ENCODE data around the gene TRMT112.

The TRMT112 gene

GRCh38 chr11:64317325-64317960, at the start of gene TRMT112:
Gene TRMT112 (minus strand): TSS chr11:64317559. CDS start chr11:64317526, 33 bp downstream.
- in situ Hi-C loops (cut with MboI; ENCODE audit: low sequenced_read_pairs): no loop called here

GRCh38 chr11:64366751-64367150, 49.4 kb upstream of the TRMT112 start:
- in situ Hi-C loops (cut with MboI; ENCODE audit: low sequenced_read_pairs): no loop called here

- in situ Hi-C loops (cut with MboI; ENCODE audit: low sequenced_read_pairs): no loop called here
These were observed 47.6 kb upstream of the TRMT112 start for GRCh38 chr11:64364911-64365310.

- in situ Hi-C loops (cut with MboI; ENCODE audit: low sequenced_read_pairs): no loop called here
These were observed 47.1 kb upstream of the TRMT112 start for GRCh38 chr11:64364435-64364834.

- in situ Hi-C loops (cut with MboI; ENCODE audit: low sequenced_read_pairs): no loop called here
These were observed 45.0 kb upstream of the TRMT112 start for GRCh38 chr11:64362339-64362738.

GRCh38 chr11:64361659-64362058, 44.3 kb upstream of the TRMT112 start:
- in situ Hi-C loops (cut with MboI; ENCODE audit: low sequenced_read_pairs): no loop called here

- in situ Hi-C loops (cut with MboI; ENCODE audit: low sequenced_read_pairs): no loop called here
These were observed 43.1 kb upstream of the TRMT112 start for GRCh38 chr11:64360448-64360921.

GRCh38 chr11:64359712-64360445, 42.5 kb upstream of the TRMT112 start:
- in situ Hi-C loops (cut with MboI; ENCODE audit: low sequenced_read_pairs): no loop called here

- in situ Hi-C loops (cut with MboI; ENCODE audit: low sequenced_read_pairs): no loop called here
These were observed 41.8 kb upstream of the TRMT112 start, which contains the start of gene RPS6KA4 for GRCh38 chr11:64358907-64359711. Gene RPS6KA4 (plus strand): TSS chr11:64359162. CDS start chr11:64359236, 74 bp downstream.

GRCh38 chr11:64358536-64358906, 41.2 kb upstream of the TRMT112 start:
- in situ Hi-C loops (cut with MboI; ENCODE audit: low sequenced_read_pairs): no loop called here

GRCh38 chr11:64357904-64358535, 40.7 kb upstream of the TRMT112 start:
- in situ Hi-C loops (cut with MboI; ENCODE audit: low sequenced_read_pairs): no loop called here

- in situ Hi-C loops (cut with MboI; ENCODE audit: low sequenced_read_pairs): no loop called here
These were observed 40.1 kb upstream of the TRMT112 start for GRCh38 chr11:64357446-64357845.

GRCh38 chr11:64356498-64357411, 39.4 kb upstream of the TRMT112 start:
- in situ Hi-C loops (cut with MboI; ENCODE audit: low sequenced_read_pairs): no loop called here

- in situ Hi-C loops (cut with MboI; ENCODE audit: low sequenced_read_pairs): no loop called here
These were observed 38.0 kb upstream of the TRMT112 start for GRCh38 chr11:64355078-64355940.

GRCh38 chr11:64353715-64354506, 36.6 kb upstream of the TRMT112 start:
- in situ Hi-C loops (cut with MboI; ENCODE audit: low sequenced_read_pairs): no loop called here

GRCh38 chr11:64352995-64353714, 35.8 kb upstream of the TRMT112 start:
- in situ Hi-C loops (cut with MboI; ENCODE audit: low sequenced_read_pairs): no loop called here

Measured in HL-60/S4 treated with retinoic acid at 250 ng/mL for 4 days and 3 days (cell line).